Measurements from ENCODE around the gene PSRC1.

DNA sequence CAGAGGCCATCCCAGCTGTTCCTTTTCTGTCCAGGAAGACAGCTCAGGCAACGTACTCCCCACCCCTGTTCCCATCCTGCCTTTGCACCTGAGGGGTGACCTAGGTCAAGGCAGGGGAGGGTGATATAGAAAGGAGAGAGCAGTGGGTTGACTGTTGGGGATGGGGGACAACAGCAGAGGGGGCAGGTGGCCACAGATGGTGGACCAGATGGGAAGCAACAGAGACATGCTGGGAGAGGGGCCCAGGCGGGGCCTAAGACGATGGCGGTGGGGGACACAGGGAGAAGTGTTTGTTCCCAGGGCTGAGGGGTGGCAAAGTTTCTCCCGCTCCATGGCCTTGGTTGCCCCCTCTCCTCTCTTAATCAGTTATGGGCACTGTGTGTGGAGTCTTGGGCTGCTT, 27.3 kb downstream of the PSRC1 start:
- TF ChIP-seq, protein P1, sequence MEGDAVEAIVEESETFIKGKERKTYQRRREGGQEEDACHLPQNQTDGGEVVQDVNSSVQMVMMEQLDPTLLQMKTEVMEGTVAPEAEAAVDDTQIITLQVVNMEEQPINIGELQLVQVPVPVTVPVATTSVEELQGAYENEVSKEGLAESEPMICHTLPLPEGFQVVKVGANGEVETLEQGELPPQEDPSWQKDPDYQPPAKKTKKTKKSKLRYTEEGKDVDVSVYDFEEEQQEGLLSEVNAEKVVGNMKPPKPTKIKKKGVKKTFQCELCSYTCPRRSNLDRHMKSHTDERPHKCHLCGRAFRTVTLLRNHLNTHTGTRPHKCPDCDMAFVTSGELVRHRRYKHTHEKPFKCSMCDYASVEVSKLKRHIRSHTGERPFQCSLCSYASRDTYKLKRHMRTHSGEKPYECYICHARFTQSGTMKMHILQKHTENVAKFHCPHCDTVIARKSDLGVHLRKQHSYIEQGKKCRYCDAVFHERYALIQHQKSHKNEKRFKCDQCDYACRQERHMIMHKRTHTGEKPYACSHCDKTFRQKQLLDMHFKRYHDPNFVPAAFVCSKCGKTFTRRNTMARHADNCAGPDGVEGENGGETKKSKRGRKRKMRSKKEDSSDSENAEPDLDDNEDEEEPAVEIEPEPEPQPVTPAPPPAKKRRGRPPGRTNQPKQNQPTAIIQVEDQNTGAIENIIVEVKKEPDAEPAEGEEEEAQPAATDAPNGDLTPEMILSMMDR (IDR thresholded peaks at IDR 0.05) = no peak
- TF ChIP-seq POLR2A (IDR thresholded peaks at IDR 0.05) = no peak

Data from right lobe of liver (tissue), 4 donors.